GM19351 (cell line): Measurements from ENCODE around the gene GRM7.

Experiments
- ATAC-seq: cut with Tn5 transposase; IDR thresholded peaks from one replicate; pipeline ENCODE4 v1.9.1; 2021; ENCODE audit warnings: mild to moderate bottlenecking, moderate library complexity; ENCODE audit not compliant: unreplicated experiment

The GRM7 gene

GRCh38 chr3:7695049-7695448 is 834.1 kb downstream of the GRM7 start:
- ATAC-seq = no peak

- ATAC-seq = no peak
Measured at GRCh38 chr3:7696320-7696719, 835.4 kb downstream of the GRM7 start.

DNA sequence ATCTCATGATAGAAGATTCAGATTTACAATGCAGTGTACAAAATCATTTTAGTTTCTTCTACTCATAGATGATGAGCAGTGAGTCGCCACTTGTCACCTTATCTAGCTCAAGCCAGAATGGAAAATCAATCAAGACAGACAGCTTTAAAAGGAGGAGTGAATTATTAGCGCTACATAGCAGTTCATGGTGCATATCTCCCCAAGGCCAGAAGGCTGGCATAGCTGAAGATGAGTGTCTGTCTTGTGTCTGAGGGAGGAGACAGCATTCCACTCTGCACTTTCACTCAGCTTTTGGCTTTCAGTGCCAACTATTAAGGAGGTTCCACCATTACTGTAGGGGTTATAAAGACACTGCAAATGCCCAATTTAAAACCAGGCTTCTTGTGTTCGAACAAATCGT is 836.6 kb downstream of the GRM7 start:
- ATAC-seq = no peak

- no peak for ATAC-seq
Measured at GRCh38 chr3:7700539-7700938, 839.6 kb downstream of the GRM7 start.

- no peak for ATAC-seq
Measured at GRCh38 chr3:7700977-7701376, 840.1 kb downstream of the GRM7 start.

DNA sequence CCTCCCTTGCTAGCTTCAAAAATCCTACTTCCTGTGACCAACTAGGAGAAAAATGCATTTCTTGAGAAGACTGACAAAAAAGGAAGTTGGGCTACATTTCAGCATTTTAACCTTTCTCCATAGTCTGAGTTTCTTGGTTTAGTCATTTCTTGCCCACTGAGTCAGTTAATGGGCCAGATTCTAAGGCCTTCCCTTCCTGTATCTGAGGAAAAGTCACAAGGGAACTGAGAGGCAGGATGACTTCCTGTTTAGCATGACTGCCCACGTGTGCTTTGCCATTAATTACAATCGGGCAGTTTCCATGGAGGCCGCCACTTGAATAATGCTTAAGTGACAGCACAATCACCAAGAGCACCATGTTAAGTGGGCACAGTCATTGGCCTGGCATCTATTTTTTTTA is 846.3 kb downstream of the GRM7 start:
- no peak for ATAC-seq

DNA sequence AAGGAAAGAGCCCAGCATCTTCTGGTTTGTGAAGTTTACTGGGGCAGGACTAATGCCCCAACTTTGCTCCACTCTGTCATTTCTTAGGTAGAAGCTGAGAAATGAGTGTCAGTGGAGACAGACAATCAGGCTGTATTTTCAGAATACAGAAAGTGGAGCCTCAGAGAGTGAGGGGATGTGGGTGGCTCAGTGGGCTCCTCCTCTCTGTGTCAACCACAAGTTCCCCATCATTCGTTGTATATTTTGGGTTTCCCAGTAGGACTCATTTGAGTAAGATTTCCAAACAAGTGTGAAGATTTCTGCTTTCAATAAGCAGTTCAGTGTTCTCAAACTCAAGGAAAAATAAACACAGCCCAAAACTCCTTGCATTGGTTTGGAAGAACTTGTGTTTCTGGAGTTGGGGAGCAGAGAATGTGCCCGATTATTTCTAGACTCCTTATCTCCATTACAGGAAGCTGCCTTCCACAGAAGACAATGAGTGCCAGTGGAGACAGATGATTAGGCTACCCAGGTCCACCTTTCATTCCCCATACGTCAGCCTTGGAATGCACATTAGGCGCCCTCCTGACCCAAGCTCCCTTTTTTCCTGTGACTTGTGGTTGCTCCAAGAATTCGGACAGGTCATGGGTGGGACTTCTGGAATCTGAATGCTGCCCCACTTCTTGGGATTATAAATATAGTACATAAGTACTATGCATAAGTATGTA is 848.6 kb downstream of the GRM7 start:
- no peak for ATAC-seq

DNA sequence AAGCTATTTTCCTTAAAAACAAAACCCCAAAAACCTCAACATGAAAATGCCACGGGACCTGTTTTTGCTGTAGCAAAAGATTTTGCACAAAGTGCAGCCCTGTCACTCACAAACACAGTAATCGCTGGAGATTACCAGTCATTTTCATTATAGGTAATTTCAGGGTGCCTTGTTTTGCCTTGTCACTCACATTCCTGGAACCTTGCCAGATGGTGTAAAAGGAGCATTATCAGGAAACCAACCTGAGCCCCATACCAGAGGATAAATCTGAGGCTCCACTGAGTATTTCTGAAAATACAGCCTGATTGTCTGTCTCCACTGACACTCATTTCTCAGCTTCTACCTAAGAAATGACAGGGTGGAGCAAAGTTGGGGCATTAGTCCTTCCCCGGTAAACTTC is 849.4 kb downstream of the GRM7 start:
- ATAC-seq = no peak

GRCh38 chr3:7713724-7714123 is 852.8 kb downstream of the GRM7 start:
- ATAC-seq = no peak

DNA sequence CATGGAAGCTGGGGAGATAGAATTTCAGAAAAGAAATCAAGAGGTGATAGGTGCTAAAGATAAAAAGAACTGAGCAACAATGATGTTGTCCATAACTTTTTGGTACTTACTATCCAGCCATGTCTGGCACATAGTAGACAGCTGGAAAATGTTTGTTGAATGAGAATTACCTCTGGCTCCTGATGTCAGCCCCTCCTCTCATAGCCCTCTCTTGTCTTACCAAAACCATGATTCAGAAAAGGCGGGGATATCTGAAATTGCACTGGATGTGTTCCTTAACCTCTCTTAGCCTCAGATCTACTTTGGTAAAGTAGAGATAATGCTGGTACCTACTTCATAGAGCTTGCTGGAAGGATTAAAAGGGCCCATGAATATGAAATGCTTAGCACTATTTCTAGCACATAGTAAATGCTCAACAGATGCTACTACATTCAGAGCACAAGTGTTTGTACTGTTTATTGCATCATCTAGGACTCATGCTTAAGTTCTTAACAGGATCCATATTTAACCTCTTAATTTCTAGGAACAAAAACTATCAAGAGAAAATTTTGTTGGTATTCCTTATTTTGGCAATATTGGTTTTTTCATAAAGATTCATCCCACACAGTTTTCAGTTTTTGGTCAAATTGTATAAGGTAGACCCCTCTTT is 859.9 kb downstream of the GRM7 start:
- ATAC-seq = no peak

DNA sequence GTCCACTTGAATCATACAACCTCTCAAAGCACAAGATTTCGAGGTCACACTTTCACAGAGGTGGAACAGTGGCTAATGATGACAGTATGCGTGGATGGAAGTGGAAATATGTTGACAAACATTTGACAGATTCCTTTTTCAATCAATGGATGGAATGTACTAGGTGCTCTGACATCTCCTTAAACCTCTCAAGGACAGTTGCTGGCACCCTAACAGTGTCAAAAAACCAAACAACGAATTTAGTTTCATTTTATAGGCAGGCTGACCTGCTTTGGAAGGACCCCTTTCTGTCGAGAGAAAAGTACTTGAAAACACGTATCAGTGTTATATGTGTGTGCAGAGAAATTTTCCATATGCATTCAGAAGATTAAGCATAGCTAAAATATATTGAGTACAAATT is 861.0 kb downstream of the GRM7 start:
- ATAC-seq = no peak

DNA sequence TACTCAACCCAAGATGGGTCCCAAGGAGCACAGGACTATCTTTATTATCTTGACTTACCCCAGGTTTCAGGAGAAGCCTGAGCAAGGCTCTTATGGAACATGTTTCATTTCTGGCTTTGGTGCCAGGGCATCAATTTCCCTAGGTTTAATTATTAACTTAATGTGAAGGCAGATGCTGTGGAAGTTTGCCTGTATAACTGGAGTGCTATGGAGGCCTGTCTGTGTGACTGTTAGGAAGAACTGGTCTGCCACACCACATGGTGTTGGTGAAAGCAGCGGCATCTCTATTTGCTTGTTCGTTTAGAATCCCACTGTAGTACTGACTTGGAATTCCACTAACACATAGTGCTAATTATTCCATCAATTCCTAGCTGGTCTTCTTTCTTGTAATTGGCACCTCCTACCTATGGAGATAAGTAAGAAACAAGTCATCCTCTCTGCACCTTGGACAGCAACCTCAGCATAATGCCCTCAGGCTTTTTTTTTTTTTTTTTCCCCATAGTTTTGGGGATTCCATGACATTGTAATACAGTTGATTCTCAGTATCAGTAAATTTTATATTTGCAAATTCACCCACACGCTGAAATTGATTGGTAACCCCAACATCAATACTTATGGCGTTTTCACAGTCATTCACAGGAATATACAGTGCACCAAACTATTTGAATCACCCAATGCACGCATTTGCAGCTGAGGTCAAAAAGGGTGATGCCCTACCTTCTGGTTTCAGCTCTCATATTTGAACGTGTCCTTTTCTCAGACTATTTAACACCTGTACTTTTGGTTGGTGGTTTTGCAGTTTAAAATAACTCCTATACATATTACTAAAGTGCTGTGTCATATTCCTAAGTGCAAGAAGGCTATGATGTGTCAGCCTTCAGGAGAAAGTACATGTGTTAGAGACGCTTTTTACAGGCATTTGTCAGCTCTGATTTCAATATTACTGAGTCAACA is 867.9 kb downstream of the GRM7 start:
- ATAC-seq = no peak

DNA sequence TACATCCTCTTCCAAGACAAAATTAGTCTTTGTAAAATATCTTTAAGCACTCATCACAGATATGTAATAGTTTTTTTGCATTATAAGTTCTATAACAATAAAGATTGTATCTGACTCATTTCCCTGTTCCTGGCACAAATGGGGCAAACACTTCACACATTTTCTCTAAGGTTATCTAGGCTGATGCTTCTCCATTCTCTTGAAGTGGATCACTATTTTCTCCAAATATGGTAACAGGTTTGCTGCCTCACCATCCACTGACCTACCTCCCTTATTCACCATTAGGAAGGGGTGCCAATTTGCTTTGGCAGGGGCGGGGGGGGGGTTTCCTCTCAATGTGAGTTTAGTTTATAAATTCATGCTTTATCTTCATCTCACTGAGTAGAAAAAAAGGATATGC is 873.0 kb downstream of the GRM7 start:
- no peak for ATAC-seq

- no peak for ATAC-seq
Measured at GRCh38 chr3:7734456-7734855, 873.5 kb downstream of the GRM7 start.

GRCh38 chr3:7737263-7737662 is 876.3 kb downstream of the GRM7 start:
- ATAC-seq = no peak

DNA sequence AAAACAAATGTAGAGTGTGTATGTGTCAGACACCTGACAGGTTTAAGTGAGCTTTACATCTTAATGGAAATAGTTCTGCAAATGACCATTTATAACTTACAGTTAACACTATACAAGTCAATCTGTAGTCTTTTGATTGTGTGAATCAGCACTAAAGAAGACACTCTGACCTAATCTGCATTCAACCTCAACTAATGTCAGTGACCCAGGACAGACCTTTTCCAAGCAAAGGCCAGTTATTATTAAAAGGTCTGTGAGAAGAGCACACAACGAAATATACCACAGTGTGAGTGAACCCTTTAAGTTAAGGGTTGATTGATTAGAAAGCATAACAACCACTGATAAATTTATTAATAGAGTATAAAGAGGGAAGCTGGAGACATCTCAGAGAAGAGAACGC is 878.8 kb downstream of the GRM7 start:
- no peak for ATAC-seq

DNA sequence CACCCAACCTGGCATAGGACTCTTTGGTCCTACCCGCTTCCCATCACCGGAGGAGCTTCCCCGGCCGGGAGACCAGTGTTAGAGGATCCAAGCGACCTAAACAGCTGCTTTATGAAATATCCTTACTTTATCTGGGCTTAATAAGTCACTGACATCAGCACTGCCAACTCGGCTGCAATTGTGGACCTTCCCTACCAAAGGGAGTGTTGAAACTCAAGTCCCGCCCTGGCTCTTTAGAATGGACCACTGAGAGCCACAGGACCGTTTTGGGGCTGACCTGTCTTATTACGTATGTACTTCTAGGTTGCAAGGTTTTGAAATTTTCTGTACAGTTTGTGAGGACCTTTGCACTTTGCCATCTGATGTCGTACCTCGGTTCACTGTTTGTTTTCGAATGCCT is 879.5 kb downstream of the GRM7 start:
- no peak for ATAC-seq

GRCh38 chr3:7744850-7745249 is 883.9 kb downstream of the GRM7 start:
- no peak for ATAC-seq

- ATAC-seq = no peak
Measured at GRCh38 chr3:7745711-7746110, 884.8 kb downstream of the GRM7 start.

GRCh38 chr3:7749931-7750695 is 889.2 kb downstream of the GRM7 start:
- no peak for ATAC-seq

GRCh38 chr3:7752005-7752404 is 891.1 kb downstream of the GRM7 start:
- ATAC-seq = no peak
